PC-9 (cell line): Measurements from ENCODE around the gene GALNT9.

ENCODE experiments used
- CTCF ChIP-seq: fragments of 200-600 bp; sonication (generic); conservative IDR thresholded peaks from 2 replicates; pipeline ENCODE4 v1.6.1; 2017; ENCODE audit warnings: mixed run types, antibody characterized with exemption, mild to moderate bottlenecking, moderate library complexity
- EZH2 ChIP-seq: fragments of 200-600 bp; sonication (generic); IDR thresholded peaks from 2 replicates; pipeline ENCODE4 v1.8.0; 2017; ENCODE audit warnings: antibody characterized with exemption, low read depth

- TF ChIP-seq CTCF (no peak), EZH2 (no peak)
Observed at GRCh38 chr12:132236930-132237771, 92.2 kb downstream of the GALNT9 start.
